ENCODE data around the gene PALLD.

- TF ChIP-seq CTCF (optimal IDR thresholded peaks at IDR 0.05 in 1 of 3, IDR thresholded peaks at IDR 0.05 in 1 of 3, conservative IDR thresholded peaks at IDR 0.05 in 1 of 3; ENCODE audit: extremely low read depth in 1 of 3, insufficient read depth in 2 of 3, low read length in 3 of 3) (no peak), EZH2 (IDR thresholded peaks at IDR 0.05; ENCODE audit: low read length) (no peak)
These were observed 389.5 kb downstream of the PALLD start for GRCh38 chr4:168886351-168886750.

All from keratinocyte (primary cell).